CD4-positive, CD25-positive, alpha-beta regulatory T cell (primary cell): ENCODE results near the gene MYO1E. TPM values are rescaled to one million over a fixed set of nuclear protein-coding genes. Genes with fewer than 3 reads are reported as not detected.

Experiments
- ATAC-seq, 2 donors: fragments of 150-1000 bp; cut with Tn5 transposase; one replicate each; pipeline ENCODE4 v1.10.0; 2021; ENCODE audit warnings: low read depth in 2 of 2, moderate number of reproducible peaks in 2 of 2, moderate library complexity in 1 of 2
- DNase-seq, 3 donors: peaks; one replicate each; pipeline versions ENCODE4 v3.0.0 to v3.0.0-alpha.2; 2012 to 2022; ENCODE audit warnings: mixed read lengths in 1 of 3
- H3K27ac ChIP-seq: one replicate; pipeline ENCODE4 v1.7.0; 2013; ENCODE audit warnings: mild to moderate bottlenecking, low read length; ENCODE audit not compliant: insufficient read depth, poor library complexity, severe bottlenecking
- H3K27me3 ChIP-seq: one replicate; pipeline ENCODE4 v1.7.0; 2013; ENCODE audit warnings: low read length; ENCODE audit not compliant: control insufficient read depth, insufficient read depth
- H3K36me3 ChIP-seq: one replicate; pipeline ENCODE4 v1.7.0; 2013; ENCODE audit warnings: mild to moderate bottlenecking, low read length, moderate library complexity; ENCODE audit not compliant: control insufficient read depth, insufficient read depth
- H3K4me1 ChIP-seq: 2 replicates; pipeline ENCODE4 v1.7.0; 2013; ENCODE audit warnings: mild to moderate bottlenecking, low read length; ENCODE audit not compliant: insufficient read depth, control insufficient read depth, poor library complexity, severe bottlenecking
- H3K4me3 ChIP-seq: one replicate; pipeline ENCODE4 v1.7.0; 2013; ENCODE audit warnings: low read depth, mild to moderate bottlenecking, low read length, moderate library complexity
- H3K9me3 ChIP-seq, 2 experiments: 1 replicate in 1 of 2; 2 replicates in 1 of 2; pipeline ENCODE4 v1.7.0; 2013; ENCODE audit warnings: low read length in 2 of 2, mild to moderate bottlenecking in 1 of 2, moderate library complexity in 1 of 2; ENCODE audit not compliant: control insufficient read depth in 2 of 2
- H3K27ac Mint-ChIP-seq, 3 donors: one replicate each; pipeline ENCODE4 v1.8.0; 2020 to 2022; ENCODE audit warnings: mild to moderate bottlenecking in 3 of 3, mixed read lengths in 3 of 3, moderate library complexity in 2 of 3
- H3K27me3 Mint-ChIP-seq: one replicate; pipeline ENCODE4 v1.8.0; 2022; ENCODE audit warnings: mild to moderate bottlenecking, mixed read lengths
- H3K36me3 Mint-ChIP-seq: one replicate; pipeline ENCODE4 v1.8.0; 2020; ENCODE audit warnings: mixed read lengths
- H3K4me1 Mint-ChIP-seq, 4 donors: one replicate each; pipeline ENCODE4 v1.8.0; 2020 to 2022; ENCODE audit warnings: mixed read lengths in 4 of 4, mild to moderate bottlenecking in 1 of 4
- H3K4me3 Mint-ChIP-seq, 4 donors: one replicate each; pipeline ENCODE4 v1.8.0; 2020 to 2022; ENCODE audit warnings: mild to moderate bottlenecking in 4 of 4, mixed read lengths in 4 of 4, moderate library complexity in 3 of 4
- H3K9me3 Mint-ChIP-seq, 7 donors: one replicate each; pipeline ENCODE4 v1.8.0; 2020 to 2022; ENCODE audit warnings: mixed read lengths in 7 of 7, mild to moderate bottlenecking in 3 of 7, moderate library complexity in 2 of 7
- polyA plus RNA-seq, 4 donors: library from polyadenylated mRNA; unstranded; fragments of 300-500 nt; fragmentation: Illumina TruSeq; gene quantifications; one replicate each; pipeline ENCODE4 v1.2.3, GENCODE V29; 2021
- total RNA-seq: library from RNA; stranded (reverse); gene quantifications from one replicate; pipeline ENCODE4 v1.2.3, GENCODE V29; 2022

MYO1E gene
- total and polyA plus RNA-seq, 5 donors from 2014 or later: 0.14 to 1.6 (median 0.75) TPM

- ATAC-seq: peak; percentile 34 to 43
- H3K4me3 Mint-ChIP-seq: no peak overlapping the region
Measured at GRCh38 chr15:59274126-59274970, 98.3 kb downstream of the MYO1E start.

DNA sequence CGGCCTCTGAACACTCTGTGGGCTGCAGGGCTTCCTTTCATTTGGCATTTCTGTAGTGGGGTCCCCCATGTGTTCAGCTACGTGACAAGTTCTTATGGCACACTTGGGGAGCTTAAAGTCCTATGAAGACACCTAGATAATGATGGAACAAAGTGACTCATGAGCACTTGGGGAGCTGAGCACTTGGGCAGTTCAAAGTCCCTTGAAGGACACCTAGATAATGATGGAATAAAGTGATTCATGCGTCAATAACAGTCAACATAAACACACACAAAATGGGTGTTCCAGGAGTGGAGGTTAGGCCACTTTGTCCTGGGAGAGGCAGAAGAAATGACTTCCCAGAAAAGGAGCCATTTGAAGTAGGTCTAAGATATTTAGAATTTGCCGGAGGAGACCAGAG is 99.4 kb downstream of the MYO1E start:
- H3K27ac ChIP-seq: no peak overlapping the region
- Mint-ChIP-seq H3K4me3 (no peak overlapping the region), H3K27ac (no peak overlapping the region), H3K36me3 (no peaks in the 10 kb centered on the region), H3K9me3 (no peaks in the 10 kb centered on the region), H3K4me1 (peaks cover 0 to 5% (median 2%) of the 10 kb centered on the region in 4 donors), H3K27me3 (peaks cover 21% of the 10 kb centered on the region)
- no peaks in the 10 kb centered on the region for H3K9me3 ChIP-seq
- no peak overlapping the region for H3K4me3 ChIP-seq
- peaks cover 3% of the 10 kb centered on the region for H3K4me1 ChIP-seq
- DNase-seq (no peak), ATAC-seq (no peak)
- no peaks in the 10 kb centered on the region for H3K36me3 ChIP-seq
- H3K27me3 ChIP-seq: no peaks in the 10 kb centered on the region

More at GRCh38 chr15:59274126-59274970, 98.3 kb downstream of the MYO1E start:
- Histone ChIP-seq H3K4me1 (peaks cover 3% of the 10 kb centered on the region), H3K4me3 (no peak overlapping the region), H3K36me3 (no peaks in the 10 kb centered on the region), H3K27ac (no peak overlapping the region), H3K9me3 (no peaks in the 10 kb centered on the region), H3K27me3 (no peaks in the 10 kb centered on the region)
- Mint-ChIP-seq H3K27ac (peak overlapping the region in 1 of 3 donors; percentile 1), H3K36me3 (no peaks in the 10 kb centered on the region), H3K9me3 (no peaks in the 10 kb centered on the region), H3K27me3 (peaks cover 24% of the 10 kb centered on the region), H3K4me1 (peaks cover 0 to 5% (median 2%) of the 10 kb centered on the region in 4 donors)
- DNase-seq: peak in 1 of 3 donors; percentile 60

DNA sequence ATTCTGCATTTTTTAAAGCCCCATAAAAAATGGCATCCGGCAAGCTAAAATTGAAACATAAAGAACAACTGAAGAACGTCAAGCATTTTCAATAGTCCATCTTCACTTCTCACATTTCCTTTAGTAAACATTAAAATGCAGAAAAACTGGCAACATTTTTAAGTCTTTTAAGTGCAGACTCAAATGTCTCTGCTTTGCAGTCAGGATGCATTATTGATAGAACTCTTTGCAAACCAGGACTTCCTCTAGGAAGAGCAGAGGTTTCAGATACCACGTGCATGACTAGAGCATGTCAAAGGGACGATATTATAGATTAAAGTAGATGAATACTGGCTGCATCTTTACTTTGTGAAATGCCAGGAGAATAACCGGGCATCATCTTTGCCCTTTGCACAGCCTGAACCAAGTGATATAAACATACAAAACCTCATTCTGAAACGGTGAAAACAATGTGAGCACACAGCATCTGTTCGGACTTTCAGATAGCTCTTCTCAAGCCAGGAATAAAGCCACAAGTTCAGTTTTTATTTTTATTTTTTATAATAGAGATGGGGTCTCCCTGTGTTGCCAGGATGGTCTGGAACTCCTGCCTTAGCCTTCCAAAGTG is 101.0 kb downstream of the MYO1E start:
- no peaks in the 10 kb centered on the region for H3K36me3 Mint-ChIP-seq
- H3K4me3 Mint-ChIP-seq: no peak overlapping the region
- ATAC-seq: no peak
- no peak overlapping the region for H3K4me3 ChIP-seq
- H3K27ac ChIP-seq: no peak overlapping the region
- H3K27ac Mint-ChIP-seq: no peak overlapping the region
- peaks cover 3% of the 10 kb centered on the region for H3K4me1 ChIP-seq
- H3K27me3 ChIP-seq: no peaks in the 10 kb centered on the region
- H3K27me3 Mint-ChIP-seq: peaks cover 20% of the 10 kb centered on the region
- no peak for DNase-seq
- H3K9me3 Mint-ChIP-seq: no peaks in the 10 kb centered on the region
- H3K36me3 ChIP-seq: no peaks in the 10 kb centered on the region
- peaks cover 0 to 10% (median 4%) of the 10 kb centered on the region in 4 donors for H3K4me1 Mint-ChIP-seq
- no peaks in the 10 kb centered on the region for H3K9me3 ChIP-seq

DNA sequence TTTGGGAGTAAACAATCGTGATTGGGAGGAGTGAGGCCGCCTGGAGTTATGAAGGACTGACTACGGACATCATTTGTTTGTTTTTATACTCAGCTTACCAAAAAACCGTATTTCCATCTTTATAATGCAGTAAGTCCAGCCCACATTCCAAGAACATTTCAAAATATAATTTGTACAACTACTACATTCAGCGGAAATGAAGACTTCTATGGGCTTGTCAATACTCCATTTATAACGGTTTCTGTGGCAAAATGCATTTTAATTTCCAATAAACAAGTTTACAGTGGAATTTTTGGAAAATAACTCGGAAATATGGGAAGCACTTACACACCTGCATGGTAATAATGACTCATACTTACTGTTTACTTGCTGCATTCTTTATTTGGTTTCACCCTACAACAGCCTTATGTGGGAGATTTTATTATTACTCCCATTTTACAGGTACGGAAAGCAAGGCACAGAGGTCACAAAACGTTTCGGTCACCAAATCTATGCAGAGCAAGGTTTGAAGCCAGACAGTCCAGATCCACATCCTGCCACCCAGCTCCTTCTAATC is 103.7 kb downstream of the MYO1E start:
- Mint-ChIP-seq H3K27ac (peak overlapping the region in 1 of 3 donors; percentile 67), H3K9me3 (no peaks in the 10 kb centered on the region), H3K4me3 (no peak overlapping the region), H3K4me1 (peaks cover 3 to 10% (median 4%) of the 10 kb centered on the region in 4 donors), H3K36me3 (no peaks in the 10 kb centered on the region), H3K27me3 (peaks cover 10% of the 10 kb centered on the region)
- ATAC-seq: no peak
- no peaks in the 10 kb centered on the region for H3K27me3 ChIP-seq
- no peaks in the 10 kb centered on the region for H3K4me1 ChIP-seq
- no peaks in the 10 kb centered on the region for H3K9me3 ChIP-seq
- no peak for DNase-seq
- no peak overlapping the region for H3K4me3 ChIP-seq
- H3K36me3 ChIP-seq: no peaks in the 10 kb centered on the region
- no peak overlapping the region for H3K27ac ChIP-seq

DNA sequence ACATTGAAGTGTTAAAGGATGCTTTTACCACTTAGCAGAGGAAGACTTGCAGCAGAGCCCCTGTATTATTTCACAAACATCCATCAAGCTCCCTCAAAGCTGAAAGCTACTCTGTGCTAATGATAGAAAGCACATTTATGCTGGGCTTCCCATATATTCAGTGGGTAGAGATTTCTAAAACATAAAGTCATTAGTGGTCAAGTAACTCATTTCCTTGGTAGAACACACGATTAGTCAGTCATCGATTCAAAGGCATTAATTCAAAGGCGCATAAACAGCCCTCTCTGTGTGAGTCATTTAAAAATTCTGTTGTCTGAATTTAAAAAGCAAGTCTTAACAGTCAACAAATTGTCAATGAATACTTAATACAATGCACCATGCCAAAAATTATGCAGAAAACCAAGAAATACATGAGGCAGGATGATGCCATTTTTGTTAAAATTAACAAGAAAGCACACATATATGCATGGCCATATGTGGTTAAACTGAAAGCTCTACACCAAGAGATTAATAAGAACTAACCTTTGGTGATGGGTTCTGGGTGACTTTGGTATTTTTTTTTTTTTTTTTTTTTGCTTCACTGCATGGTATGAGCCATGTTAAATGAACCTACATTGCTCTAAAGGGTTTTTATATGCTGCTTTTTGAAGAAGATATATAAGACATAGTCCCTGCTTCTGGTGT is 104.4 kb downstream of the MYO1E start:
- Histone ChIP-seq H3K36me3 (no peaks in the 10 kb centered on the region), H3K9me3 (no peaks in the 10 kb centered on the region), H3K27ac (no peak overlapping the region), H3K4me1 (no peaks in the 10 kb centered on the region), H3K27me3 (no peaks in the 10 kb centered on the region), H3K4me3 (no peak overlapping the region)
- peaks cover 3 to 5% (median 4%) of the 10 kb centered on the region in 4 donors for H3K4me1 Mint-ChIP-seq
- no peak for ATAC-seq
- H3K27me3 Mint-ChIP-seq: peaks cover 5% of the 10 kb centered on the region
- no peaks in the 10 kb centered on the region for H3K36me3 Mint-ChIP-seq
- peak overlapping the region in 1 of 3 donors; percentile 67 for H3K27ac Mint-ChIP-seq
- no peaks in the 10 kb centered on the region for H3K9me3 Mint-ChIP-seq
- peak in 1 of 3 donors; percentile 25 for DNase-seq
- H3K4me3 Mint-ChIP-seq: no peak overlapping the region

DNA sequence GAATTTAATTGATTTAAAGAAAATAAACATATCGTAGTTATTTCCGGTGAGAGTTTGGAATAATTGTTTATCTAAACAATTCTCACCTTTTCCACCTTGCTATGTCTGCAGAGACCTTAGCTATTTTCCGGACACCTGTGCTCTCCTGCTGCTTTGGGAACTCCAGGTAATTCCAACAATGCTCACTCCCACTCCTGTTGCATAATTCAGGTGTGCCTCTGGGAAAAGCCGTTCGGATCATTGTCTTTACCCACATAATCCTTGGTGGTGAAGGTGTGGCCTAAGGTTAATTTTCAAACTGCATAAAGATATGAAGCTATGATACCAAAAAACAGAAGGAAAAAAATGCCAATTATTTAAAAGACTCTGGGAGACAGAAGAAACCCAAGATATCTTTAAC is 106.6 kb downstream of the MYO1E start:
- Histone ChIP-seq H3K4me3 (no peak overlapping the region), H3K27ac (no peak overlapping the region), H3K9me3 (no peaks in the 10 kb centered on the region), H3K36me3 (no peaks in the 10 kb centered on the region), H3K4me1 (no peaks in the 10 kb centered on the region), H3K27me3 (no peaks in the 10 kb centered on the region)
- ATAC-seq (no peak), DNase-seq (no peak)
- Mint-ChIP-seq H3K4me3 (no peak overlapping the region), H3K9me3 (no peaks in the 10 kb centered on the region), H3K36me3 (no peaks in the 10 kb centered on the region), H3K27me3 (no peaks in the 10 kb centered on the region), H3K4me1 (peaks cover 3 to 5% (median 4%) of the 10 kb centered on the region in 4 donors), H3K27ac (no peak overlapping the region)

- Histone ChIP-seq H3K9me3 (no peaks in the 10 kb centered on the region), H3K36me3 (no peaks in the 10 kb centered on the region), H3K4me3 (no peak overlapping the region), H3K27ac (no peak overlapping the region), H3K4me1 (no peaks in the 10 kb centered on the region), H3K27me3 (no peaks in the 10 kb centered on the region)
- no peak for DNase-seq
- no peaks in the 10 kb centered on the region for H3K9me3 Mint-ChIP-seq
- no peak overlapping the region for H3K27ac Mint-ChIP-seq
- no peaks in the 10 kb centered on the region for H3K27me3 Mint-ChIP-seq
- no peak for ATAC-seq
- H3K4me3 Mint-ChIP-seq: no peak overlapping the region
- H3K36me3 Mint-ChIP-seq: no peaks in the 10 kb centered on the region
- peaks cover 4 to 7% (median 6%) of the 10 kb centered on the region in 4 donors for H3K4me1 Mint-ChIP-seq
Measured at GRCh38 chr15:59262316-59262715, 110.4 kb downstream of the MYO1E start.
